ENCODE data around the gene MINDY2.

DNA sequence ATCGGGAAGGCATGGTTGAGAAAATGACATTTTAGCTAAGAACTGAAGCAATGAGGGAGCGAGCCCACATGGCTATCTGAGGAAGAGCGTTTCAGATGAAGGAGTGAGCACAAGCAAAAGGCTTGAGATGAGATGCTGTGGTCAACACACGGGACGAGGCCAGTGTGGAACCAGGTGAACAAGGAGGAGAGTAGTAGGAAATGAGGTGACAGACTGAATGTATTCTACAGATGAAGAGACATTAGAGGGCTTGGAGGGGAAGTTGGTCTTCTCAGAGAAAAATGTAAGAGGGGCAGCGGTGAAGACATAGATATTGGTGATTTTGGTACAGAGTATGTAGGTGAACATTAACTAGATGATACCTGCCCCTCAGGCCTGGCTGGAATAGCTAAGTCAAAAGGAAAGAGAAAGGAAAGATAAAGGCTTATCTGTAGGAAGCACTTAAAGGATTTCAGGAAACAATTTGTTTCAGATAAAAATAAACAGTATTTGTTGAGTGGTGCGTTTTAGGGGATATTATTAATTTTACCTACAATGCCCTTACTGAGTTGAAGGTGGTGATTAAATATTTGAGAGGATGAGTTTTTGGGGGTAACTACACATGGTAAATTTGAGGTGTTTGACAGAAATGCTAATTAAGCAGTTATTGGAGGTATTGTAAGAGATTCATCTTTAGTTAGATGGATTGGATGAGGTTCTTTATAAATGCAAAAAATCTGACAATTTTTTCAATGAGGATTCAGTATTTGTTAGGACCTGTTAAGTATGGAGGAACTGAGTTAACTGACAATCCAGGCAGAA, 105.4 kb downstream of the MINDY2 start:
- TF ChIP-seq, protein P1, sequence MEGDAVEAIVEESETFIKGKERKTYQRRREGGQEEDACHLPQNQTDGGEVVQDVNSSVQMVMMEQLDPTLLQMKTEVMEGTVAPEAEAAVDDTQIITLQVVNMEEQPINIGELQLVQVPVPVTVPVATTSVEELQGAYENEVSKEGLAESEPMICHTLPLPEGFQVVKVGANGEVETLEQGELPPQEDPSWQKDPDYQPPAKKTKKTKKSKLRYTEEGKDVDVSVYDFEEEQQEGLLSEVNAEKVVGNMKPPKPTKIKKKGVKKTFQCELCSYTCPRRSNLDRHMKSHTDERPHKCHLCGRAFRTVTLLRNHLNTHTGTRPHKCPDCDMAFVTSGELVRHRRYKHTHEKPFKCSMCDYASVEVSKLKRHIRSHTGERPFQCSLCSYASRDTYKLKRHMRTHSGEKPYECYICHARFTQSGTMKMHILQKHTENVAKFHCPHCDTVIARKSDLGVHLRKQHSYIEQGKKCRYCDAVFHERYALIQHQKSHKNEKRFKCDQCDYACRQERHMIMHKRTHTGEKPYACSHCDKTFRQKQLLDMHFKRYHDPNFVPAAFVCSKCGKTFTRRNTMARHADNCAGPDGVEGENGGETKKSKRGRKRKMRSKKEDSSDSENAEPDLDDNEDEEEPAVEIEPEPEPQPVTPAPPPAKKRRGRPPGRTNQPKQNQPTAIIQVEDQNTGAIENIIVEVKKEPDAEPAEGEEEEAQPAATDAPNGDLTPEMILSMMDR (IDR thresholded peaks at IDR 0.05 in 2 of 3, conservative IDR thresholded peaks at IDR 0.05 in 1 of 3; ENCODE audit: borderline replicate concordance in 1 of 3, insufficient read depth in 1 of 3, low read depth in 2 of 3, low read length in 2 of 3), result no peak
- TF ChIP-seq SP1 (IDR thresholded peaks at IDR 0.05; ENCODE audit: low read depth), result no peak
